HG03159 (cell line): ENCODE data around the gene ACOT4.
"Not testable (repeated sequence)": the region's sequence is repeated elsewhere in the genome, so short reads cannot be mapped to it uniquely, and the experiment has no call there.

ENCODE experiments used
- ATAC-seq: cut with Tn5 transposase; IDR thresholded peaks from one replicate; pipeline ENCODE4 v1.9.1; 2021; ENCODE audit warnings: mild to moderate bottlenecking, moderate library complexity; ENCODE audit not compliant: unreplicated experiment

ACOT4 gene

DNA sequence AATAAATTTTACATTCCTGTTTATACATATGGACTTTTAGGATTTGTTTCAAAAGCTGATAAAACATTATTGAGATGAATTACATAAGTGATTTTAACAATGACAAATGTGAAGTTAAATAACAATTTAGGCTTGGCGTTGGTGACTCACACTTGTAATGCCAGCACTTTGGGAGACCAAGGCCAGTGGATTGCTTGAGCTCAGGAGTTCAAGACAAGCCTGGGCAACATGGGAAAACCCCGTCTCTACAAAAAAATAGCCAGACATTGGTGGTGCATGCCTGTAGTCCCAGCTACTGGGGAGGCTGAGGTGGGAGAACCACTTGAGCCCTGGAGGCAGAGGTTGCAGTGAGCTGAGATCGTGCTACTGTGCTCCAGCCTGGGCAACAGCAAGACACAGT lies 15.3 kb upstream of the ACOT4 start:
- no peak for ATAC-seq

DNA sequence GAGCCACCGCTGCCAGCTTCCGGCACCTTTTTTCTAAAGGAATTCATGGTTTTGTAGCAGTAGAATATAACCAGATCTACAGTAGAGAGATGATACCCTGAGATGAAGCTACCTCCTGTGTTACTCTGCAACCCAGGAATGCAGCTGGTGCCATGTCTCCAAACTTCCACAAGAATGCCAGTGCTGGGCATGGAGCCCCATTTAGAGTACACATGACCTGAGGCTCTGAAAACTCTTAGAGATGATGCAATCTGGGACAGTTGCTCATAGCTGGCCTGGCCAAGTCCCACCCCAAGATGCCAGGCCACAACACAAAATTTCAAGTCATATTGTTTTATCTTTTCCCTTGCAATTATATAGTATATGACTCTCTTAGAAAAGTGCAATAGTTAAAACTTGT lies 14.5 kb upstream of the ACOT4 start:
- not testable (repeated sequence) for ATAC-seq

DNA sequence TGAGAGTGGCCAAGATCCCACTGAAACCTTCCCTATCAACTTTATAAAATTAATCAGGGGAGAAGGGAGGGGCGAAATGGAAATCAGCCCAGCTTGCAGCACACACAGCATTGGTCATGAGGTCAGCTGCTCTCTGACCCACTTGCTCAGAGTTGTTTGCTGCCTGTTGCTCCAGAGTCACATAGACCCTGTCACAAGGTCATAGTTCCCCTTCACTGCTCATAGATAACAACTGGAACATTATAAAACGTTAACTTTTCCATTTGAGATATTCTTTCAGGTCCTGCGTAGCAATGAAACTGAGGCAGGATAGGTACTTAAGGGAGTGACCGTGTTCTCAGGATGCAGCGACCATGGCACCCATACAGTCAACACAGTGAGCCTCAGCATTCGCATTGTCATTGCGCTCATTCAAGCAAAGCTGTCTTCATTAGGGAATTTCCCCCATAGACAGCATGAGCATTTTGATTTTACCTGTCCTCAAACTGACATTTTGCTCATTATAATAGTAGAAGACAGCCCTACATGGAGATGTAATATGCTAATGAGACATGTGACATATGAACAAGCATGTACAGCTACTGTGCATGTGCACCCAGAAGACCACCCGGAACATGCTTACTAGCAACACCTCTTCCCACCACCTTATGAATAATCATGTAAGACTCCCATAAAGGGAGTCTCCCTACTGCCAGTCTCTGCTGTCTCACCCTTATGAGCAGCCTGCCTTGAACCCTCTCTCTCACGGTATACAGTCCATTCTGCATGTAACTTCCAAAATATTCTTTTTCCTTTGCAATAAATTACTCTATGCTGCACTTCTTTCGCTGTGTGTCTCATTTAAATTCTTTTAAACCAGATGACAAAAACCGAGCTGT lies 9.3 kb upstream of the ACOT4 start:
- ATAC-seq, result not testable (repeated sequence)

DNA sequence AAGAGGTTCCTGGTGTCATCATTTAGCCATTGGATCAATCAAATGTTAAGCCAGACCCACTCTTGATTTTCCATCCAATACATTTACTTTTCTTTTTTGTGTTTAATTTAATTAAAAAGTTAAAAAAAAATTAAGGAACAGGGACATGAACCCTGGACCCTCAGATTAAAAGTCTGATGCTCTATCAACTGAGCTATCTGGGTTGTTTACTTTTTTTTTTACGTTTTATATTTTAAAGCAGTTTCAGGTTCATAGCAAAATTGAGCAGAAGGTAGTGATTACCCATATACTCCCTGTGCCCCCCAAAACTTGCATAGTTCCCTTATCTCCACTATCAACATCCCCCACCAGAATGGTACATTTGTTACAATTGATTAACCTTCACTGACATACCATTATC lies 3.0 kb upstream of the ACOT4 start:
- ATAC-seq, result no peak

DNA sequence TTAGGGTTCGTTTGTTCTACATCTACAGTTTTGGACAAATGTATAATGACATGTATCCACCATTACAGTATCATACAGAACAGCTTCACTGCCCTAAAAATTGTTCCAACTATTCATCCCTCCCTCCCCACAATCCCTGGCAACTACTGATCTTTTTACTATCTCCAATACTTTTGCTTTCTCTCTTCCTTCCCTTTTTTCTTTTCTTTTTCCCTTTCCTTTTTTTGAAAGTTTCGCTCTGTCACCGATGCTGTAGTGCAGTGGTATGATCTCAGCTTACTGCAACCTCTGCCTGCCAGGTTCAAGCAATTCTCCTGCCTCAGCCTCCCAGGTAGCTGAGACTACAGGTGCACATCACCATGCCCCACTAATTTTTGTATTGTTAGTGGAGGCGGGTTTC lies 2.6 kb upstream of the ACOT4 start:
- ATAC-seq, result no peak

DNA sequence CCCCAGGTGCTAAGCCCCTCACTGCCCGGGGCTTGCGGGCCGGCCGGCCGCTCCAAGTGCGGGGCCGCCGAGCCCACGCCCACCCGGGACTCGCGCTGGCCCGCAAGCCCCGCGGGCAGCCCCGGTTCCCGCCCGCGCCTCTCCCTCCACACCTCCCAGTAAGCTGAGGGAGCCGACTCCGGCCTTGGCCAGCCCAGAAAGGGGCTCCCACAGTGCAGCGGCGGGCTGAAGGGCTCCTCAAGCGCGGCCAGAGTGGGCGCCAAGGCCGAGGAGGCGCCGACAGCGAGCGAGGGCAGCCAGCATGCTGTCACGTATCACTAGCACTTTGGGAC lies 1.0 kb upstream of the ACOT4 start:
- not testable (repeated sequence) for ATAC-seq

DNA sequence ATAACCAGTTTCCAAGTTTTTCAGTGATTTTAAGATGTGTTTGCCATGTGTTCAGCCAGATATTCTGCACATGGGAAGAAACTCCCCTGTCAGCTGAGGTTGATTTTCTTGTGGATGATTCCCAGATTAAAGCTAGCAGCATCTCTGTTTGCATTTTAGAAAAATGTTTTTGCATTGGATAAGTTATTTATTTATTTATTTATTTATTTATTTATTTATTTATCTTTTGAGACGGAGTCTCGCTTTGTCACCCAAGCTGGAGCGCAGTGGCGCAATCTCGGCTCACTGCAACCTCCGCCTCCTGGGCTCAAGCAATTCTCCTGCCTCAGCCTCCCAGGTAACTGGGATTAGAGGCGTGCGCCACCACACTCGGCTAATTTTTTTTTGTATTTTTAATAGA lies 2.8 kb downstream of the ACOT4 start:
- ATAC-seq, result no peak

DNA sequence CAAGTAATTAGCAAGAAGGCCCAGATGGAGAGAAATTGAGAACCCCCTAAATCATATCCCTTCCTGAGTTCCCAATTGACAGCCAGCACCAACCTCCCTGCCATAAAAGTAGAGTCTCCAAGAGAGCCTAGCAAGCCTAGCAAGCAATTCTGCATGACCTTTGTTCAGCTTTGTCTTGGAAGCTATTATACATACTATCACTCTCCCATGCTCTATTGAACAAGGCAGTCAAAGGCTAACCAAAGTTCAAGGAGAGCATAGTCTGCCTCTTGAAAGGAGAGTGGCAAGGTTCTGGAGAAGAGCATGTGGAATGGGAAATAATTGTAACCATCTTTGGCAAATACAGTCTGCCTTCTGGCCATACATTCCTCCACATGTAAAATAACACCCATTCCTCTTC lies 7.8 kb downstream of the ACOT4 start:
- no peak for ATAC-seq

DNA sequence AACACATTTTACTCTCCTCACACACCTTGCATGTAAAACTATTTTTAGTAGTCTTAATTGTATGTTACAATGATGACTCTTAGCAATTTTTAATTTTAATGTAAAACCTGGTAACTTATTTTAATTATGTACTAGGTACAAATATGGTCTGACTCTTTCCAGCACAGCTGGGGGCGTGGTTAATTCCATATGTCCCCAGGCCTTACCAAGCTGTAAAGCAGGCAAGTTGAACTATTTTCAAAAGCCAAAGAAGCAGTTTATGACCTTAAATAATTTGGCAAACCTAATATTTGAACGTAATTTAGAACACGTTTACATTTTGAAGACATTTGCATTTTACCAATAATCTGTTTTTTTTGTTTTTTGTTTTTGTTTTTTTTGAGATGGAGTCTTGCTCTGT lies 11.3 kb downstream of the ACOT4 start:
- ATAC-seq, result no peak

DNA sequence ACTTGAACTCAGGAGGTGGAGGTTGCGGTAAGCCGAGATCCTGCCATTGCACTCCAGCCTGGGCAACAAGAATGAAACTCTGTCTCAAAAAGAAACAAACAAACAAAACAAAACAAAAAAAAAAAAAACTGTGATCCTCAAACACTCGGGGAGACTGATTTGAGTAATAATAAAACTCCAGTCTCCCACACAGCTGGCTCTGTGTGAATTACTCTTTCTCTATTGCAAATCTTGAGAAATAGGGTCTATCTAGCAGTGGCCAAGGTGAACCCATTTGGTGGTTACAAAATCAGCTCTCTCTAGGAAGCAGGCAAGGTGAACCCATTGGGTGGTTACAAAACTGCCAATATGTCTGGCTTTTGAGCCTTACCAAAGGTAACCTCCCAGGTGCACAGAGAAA lies 14.6 kb downstream of the ACOT4 start:
- no peak for ATAC-seq

DNA sequence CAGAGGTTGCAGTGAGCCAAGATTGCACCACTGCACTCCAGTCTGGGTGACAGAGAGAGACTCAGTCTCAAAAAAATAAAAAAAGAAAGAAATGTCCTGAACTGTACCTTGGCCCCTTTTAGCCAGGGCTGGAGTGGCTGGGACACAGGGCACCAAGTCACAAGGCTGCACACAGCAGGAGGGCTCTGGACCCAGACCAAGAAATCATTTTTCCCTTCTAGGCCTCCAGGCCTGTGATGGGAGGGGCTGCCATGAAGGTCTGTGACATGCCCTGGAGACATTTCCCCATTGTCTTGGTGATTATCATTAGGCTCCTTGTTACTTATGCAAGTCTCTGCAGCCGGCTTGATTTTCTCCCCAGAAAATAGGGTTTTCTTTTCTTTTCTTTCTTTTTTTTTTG lies 15.6 kb downstream of the ACOT4 start:
- ATAC-seq, result no peak

DNA sequence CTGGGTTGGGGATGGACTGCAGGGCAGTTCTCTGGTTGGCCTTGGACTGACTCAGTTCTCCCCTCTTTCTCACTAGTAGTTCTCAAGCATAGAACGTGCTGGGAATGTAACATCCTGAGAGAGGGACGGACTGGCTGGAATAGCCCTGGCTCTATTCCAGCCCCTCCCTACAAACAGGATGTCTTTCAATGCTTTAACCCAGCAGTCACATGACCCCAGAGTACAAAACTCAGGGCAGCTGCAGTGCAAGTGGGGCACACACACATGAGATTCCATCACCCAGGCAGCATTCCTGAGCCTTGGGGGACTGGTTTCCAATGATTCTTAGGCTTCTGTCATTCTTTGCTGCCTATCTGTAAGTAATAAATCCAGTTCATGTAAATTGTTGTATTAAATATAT lies 19.0 kb downstream of the ACOT4 start:
- no peak for ATAC-seq

DNA sequence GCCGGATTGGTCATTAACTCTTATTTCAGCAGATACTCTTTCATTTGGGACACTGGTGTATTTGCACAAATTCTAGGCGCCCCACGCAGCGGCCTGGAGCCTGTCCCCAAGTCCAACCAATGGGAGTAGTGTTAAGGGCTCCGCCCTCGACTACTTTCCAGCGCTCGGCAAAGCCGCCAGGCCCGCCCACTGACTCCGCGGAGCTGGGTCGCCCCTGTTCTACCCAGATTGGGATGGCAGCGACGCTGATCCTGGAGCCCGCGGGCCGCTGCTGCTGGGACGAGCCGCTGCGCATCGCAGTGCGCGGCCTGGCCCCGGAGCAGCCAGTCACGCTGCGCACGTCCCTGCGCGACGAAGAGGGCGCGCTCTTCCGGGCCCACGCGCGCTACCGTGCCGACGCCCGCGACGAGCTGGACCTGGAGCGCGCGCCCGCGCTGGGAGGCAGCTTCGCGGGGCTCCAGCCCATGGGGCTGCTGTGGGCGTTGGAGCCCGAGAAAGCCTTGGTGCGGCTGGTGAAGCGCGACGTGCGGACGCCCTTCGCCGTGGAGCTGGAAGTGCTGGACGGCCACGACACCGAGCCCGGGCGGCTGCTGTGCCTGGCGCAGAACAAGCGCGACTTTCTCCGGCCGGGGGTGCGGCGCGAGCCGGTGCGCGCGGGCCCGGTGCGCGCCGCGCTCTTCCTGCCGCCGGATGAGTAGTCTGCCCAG lies 20.8 kb downstream of the ACOT4 start, which contains the start of gene ACOT6:
ACOT6 (plus strand) TSS at position 179 of the 707 bp plus-strand sequence; CDS start at position 234, 55 bp downstream.
- ATAC-seq, result no peak

DNA sequence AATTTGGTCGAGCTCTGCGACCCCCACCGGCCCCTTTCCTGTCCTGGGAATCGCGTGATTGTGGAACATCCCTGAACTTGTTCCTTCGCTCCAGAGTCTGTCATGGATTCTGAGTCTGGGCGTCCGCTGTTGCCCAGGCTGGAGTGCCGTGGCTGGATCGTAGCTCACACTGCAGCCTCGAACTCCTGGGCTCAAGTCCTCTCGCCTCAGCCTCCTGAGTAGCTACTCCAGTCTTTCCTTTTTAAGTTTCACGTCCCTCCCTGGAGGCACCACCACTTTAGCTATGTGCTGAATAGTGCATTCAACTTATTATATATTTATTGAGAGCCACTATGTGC lies 21.3 kb downstream of the ACOT4 start:
- ATAC-seq, result no peak

DNA sequence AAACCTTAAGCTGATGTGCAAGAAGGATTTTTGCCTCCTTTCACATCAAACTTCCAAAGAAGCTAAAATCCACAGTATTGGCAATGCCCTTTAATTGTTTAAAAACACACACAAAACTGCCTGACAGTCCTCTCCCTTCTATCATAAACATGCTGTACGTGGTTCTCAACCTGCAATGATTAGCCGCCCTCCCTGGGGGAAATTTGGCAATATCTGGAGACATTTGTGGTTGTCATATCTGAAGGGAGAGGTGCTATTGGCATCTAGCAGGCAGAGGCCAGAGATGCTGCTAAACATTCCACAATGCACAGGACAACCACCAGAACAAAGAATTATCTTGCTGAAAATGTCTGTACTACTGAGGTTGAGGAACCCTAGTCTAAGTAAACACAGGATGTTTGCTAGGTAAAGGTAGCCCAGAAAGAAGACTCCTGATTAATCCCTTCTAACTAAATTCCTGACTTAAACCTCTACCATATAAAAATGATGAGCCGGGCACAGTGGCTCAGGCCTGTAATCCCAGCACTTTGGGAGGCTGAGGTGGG lies 21.8 kb downstream of the ACOT4 start:
- no peak for ATAC-seq

DNA sequence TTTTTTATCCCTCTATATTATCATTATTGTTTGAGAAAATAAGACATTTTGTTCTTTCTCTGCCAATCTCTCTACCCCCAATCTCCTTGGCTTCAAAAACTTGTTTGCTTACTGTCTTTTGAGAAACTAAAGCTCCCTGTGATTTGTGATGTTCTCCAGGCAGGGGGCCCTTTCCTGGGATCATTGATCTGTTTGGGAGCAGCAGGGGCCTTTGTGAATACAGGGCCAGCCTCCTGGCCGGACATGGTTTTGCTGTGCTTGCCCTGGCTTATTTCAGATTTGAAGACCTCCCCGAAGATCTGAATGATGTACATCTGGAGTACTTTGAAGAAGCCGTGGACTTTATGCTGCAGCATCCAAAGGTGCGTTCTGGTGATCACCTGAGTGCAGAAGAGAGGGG lies 25.2 kb downstream of the ACOT4 start:
- no peak for ATAC-seq

DNA sequence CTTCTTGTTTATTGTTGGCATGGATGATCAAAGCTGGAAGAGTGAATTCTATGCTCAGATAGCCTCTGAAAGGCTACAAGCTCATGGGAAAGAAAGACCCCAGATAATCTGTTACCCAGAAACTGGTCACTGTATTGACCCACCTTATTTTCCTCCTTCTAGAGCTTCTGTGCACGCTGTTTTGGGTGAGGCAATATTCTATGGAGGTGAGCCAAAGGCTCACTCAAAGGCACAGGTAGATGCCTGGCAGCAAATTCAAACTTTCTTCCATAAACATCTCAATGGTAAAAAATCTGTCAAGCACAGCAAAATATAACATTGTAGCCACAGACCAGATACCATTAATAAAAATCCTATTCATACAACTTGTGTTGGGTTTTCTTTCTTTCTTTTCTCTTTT lies 27.9 kb downstream of the ACOT4 start:
- ATAC-seq, result no peak

DNA sequence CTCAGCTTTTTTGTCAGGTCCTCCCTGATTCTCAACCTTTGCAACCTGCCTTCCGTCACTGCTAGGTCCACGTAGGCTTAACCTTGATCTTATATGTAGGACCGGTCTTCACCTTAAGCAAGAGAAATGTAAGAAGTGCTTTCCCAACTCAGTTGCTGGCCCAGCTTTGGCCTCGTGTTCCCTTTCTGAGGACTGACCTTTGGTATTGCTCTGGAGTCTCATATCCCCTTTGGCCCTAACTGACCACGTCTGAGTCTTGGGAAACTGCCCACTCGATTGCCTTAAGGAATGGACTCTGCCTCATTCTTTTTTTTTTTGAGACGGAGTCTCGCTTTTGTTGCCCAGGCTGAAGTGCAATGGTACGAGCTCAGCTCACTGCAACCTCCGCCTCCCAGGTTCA lies 28.6 kb downstream of the ACOT4 start:
- no peak for ATAC-seq

DNA sequence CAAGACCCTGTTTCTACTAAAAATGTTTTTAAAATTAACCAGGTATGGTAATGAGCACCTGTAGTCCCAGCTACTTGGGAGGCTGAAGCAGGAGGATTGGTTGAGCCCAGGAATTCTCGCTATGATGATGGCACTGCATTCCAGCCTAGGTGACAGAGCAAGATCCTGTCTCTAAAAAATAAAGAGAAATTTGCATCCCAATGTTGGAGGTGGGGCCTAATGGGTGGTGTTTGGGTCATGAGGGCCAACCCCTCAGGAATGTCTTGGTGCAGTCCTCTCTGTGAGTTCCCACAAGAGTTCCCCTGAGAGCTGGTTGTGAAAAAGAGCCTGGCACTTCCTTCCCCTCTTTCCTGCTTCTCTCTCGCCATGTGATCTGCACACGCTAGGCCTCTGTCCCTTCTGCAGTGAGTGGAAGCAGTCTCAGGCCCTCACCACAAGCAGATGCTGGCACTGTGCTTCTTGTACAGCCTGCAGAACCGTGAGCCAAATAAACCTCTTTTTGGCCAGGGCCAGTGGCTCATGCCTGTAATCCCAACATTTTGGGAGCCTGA lies 31.9 kb downstream of the ACOT4 start:
- ATAC-seq, result no peak

DNA sequence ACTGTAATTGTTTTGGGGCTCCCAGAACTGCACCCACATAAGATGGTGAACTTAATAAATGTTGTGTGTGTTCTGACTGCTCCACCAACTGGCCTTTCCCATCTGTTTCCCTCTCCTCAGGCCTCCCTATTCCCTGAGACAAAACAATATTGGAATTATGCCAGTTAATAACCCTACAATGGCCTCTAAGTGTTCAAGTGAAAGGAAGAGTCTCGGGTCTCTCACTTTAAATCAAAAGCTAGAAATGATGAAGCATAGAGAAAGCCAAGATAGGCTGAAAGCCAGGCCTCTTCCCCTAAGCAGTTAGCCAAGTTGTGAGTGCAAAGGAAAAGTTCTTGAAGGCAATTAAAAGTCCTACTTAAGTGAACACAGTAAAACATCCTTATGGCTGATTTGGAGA lies 34.0 kb downstream of the ACOT4 start:
- ATAC-seq, result no peak

DNA sequence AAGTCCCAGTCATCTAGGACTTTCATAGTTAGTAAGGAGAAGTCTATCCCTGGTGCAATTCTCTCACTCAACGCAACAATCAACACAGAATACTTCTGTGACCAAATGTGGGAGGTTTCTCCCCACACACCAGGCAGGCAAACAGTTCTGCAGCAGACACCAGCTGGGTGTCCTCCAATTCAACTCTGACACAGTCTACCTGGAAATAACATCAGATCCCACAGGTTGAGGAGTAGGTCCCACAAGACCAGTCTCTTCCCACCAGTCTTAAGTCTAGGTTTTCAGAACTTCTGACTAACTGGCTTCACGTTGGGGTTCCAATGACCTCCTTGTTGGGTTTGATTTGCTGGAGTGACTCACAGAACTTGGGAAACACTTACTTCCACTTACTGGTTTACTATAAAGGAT lies 35.5 kb downstream of the ACOT4 start:
- ATAC-seq, result no peak
